ENCODE measurements around the gene UNC80.

- TF ChIP-seq CTCF (IDR thresholded peaks at IDR 0.05; ENCODE audit: low read depth, low read length) (no peak), MAX (IDR thresholded peaks at IDR 0.05; ENCODE audit: low read depth, low read length) (no peak), MYC (IDR thresholded peaks at IDR 0.05; ENCODE audit: low read depth, low read length) (no peak), POLR2A (IDR thresholded peaks at IDR 0.05; ENCODE audit: extremely low read depth, insufficient read length) (no peak)
Measured at GRCh38 chr2:209913786-209914345, 142.2 kb downstream of the UNC80 start.
